Measurements from ENCODE around the gene FN1. TPM values are rescaled to one million over a fixed set of nuclear protein-coding genes. Genes with fewer than 3 reads are reported as not detected.

Gene FN1
- total RNA-seq, 1 experiment from 2014 or later: 11.1 TPM

GRCh38 chr2:215356948-215357461 is 78.9 kb downstream of the FN1 start:
- Histone ChIP-seq H3K27ac (ENCODE audit: low read depth, low read length) (no peak overlapping the region), H3K4me2 (ENCODE audit: low read length) (no peak overlapping the region), H3K27me3 (ENCODE audit: insufficient read depth, low read length) (no peaks in the 10 kb centered on the region), H2AFZ (ENCODE audit: low read depth, low read length, poor library complexity, severe bottlenecking) (no peak overlapping the region), H3K4me3 (replicated peaks in 1 of 2; ENCODE audit: low read depth in 1 of 2, low read length in 2 of 2) (no peak overlapping the region), H3K4me1 (ENCODE audit: control insufficient read depth in 1 of 2, insufficient read depth in 2 of 2, low read length in 2 of 2) (no peaks in the 10 kb centered on the region), H3K9me2 (ENCODE audit: insufficient read depth) (no peaks in the 10 kb centered on the region), H3K79me2 (ENCODE audit: insufficient read depth, low read length) (no peaks in the 10 kb centered on the region), H3K9me3 (ENCODE audit: control insufficient read depth in 1 of 2, insufficient read depth in 1 of 2, low read depth in 1 of 2, low read length in 2 of 2) (no peaks in the 10 kb centered on the region), H3K36me3 (ENCODE audit: control insufficient read depth in 1 of 2, insufficient read depth in 2 of 2, low read length in 2 of 2) (peaks cover 0 to 3% of the 10 kb centered on the region in 2 experiments; a peak in 2 of 4 replicates), H4K20me1 (ENCODE audit: insufficient read depth) (no peaks in the 10 kb centered on the region), H3K9ac (ENCODE audit: low read length) (no peak overlapping the region)
- CTCF ChIA-PET: no interaction called here
- intact Hi-C loops (cut with micrococcal nuclease): no loop called here
- DNase-seq (ENCODE audit: low read depth, low spot score) (no peak), ATAC-seq (no peak)
- no TSS peak for BruUV-seq (replicated peaks)
- POLR2A ChIA-PET: no interaction called here
- RAD21 ChIA-PET (ENCODE audit: low non-redundant PET in 1 of 2, low total read pairs in 2 of 2, uncharacterized antibody in 2 of 2, unreplicated experiment in 2 of 2): no interaction called here
- no peak for TF ChIP-seq CEBPB (IDR thresholded peaks at IDR 0.05; ENCODE audit: low read depth)
- TF ChIP-seq ZNF274 (IDR thresholded peaks at IDR 0.05; ENCODE audit: low read depth, low read length): no peak
- TF ChIP-seq EZH2 (IDR thresholded peaks at IDR 0.05): no peak
- TF ChIP-seq EZH2phosphoT487 (IDR thresholded peaks at IDR 0.05; ENCODE audit: borderline replicate concordance): no peak
- TF ChIP-seq ATF3 (IDR thresholded peaks at IDR 0.05): no peak
- no peak for TF ChIP-seq SRF (IDR thresholded peaks at IDR 0.05; ENCODE audit: low read depth)
- TF ChIP-seq EGR1 (IDR thresholded peaks at IDR 0.05; ENCODE audit: low read depth): no peak
- no peak for TF ChIP-seq CBX3 (IDR thresholded peaks at IDR 0.05; ENCODE audit: low read depth)

GRCh38 chr2:215356334-215356947 is 79.4 kb downstream of the FN1 start:
- no peak for TF ChIP-seq CBX3 (IDR thresholded peaks at IDR 0.05; ENCODE audit: low read depth)
- no peak for TF ChIP-seq EGR1 (IDR thresholded peaks at IDR 0.05; ENCODE audit: low read depth)
- no peak for TF ChIP-seq ZBTB33 (IDR thresholded peaks at IDR 0.05; ENCODE audit: extremely low read depth, insufficient replicate concordance, low read length)
- TF ChIP-seq TCF7L2 (IDR thresholded peaks at IDR 0.05; ENCODE audit: borderline replicate concordance, extremely low read depth, insufficient read depth, insufficient read length): no peak
- no peak for TF ChIP-seq EZH2 (IDR thresholded peaks at IDR 0.05)
- no peak for TF ChIP-seq SIN3A (IDR thresholded peaks at IDR 0.05; ENCODE audit: low read depth)
- TF ChIP-seq MAX (IDR thresholded peaks at IDR 0.05): no peak
- TF ChIP-seq RAD21 (IDR thresholded peaks at IDR 0.05; ENCODE audit: low read depth): no peak
- no peak for TF ChIP-seq FOSL1 (IDR thresholded peaks at IDR 0.05; ENCODE audit: low read depth)
- no peak for TF ChIP-seq ELF1 (IDR thresholded peaks at IDR 0.05; ENCODE audit: borderline replicate concordance, low read depth)
- no peak for TF ChIP-seq POLR2AphosphoS5 (IDR thresholded peaks at IDR 0.05; ENCODE audit: low read depth, low read length)
- no peak for TF ChIP-seq ZNF274 (IDR thresholded peaks at IDR 0.05; ENCODE audit: low read depth, low read length)

More at GRCh38 chr2:215356334-215356947, 79.4 kb downstream of the FN1 start:
- ATAC-seq: no peak
- H4K20me1 ChIP-seq (ENCODE audit: insufficient read depth): no peaks in the 10 kb centered on the region
- no peaks in the 10 kb centered on the region for H3K9me2 ChIP-seq (ENCODE audit: insufficient read depth)
- no peaks in the 10 kb centered on the region for H3K4me1 ChIP-seq (ENCODE audit: control insufficient read depth in 1 of 2, insufficient read depth in 2 of 2, low read length in 2 of 2)
- POLR2A ChIA-PET: no interaction called here
- no peak overlapping the region for H3K9ac ChIP-seq (ENCODE audit: low read length)
- no peak overlapping the region for H3K27ac ChIP-seq (ENCODE audit: low read depth, low read length)
- BruUV-seq (replicated peaks): no TSS peak
- no peaks in the 10 kb centered on the region for H3K9me3 ChIP-seq (ENCODE audit: control insufficient read depth in 1 of 2, insufficient read depth in 1 of 2, low read depth in 1 of 2, low read length in 2 of 2)
- no peak overlapping the region for H3K4me2 ChIP-seq (ENCODE audit: low read length)
- no peak overlapping the region for H3K4me3 ChIP-seq (replicated peaks in 1 of 2; ENCODE audit: low read depth in 1 of 2, low read length in 2 of 2)
- RAD21 ChIA-PET (ENCODE audit: low non-redundant PET in 1 of 2, low total read pairs in 2 of 2, uncharacterized antibody in 2 of 2, unreplicated experiment in 2 of 2): no interaction called here
- CTCF ChIA-PET: no interaction called here
- intact Hi-C loops (cut with micrococcal nuclease): no loop called here
- peaks cover 0 to 3% of the 10 kb centered on the region in 2 experiments; a peak in 2 of 4 replicates for H3K36me3 ChIP-seq (ENCODE audit: control insufficient read depth in 1 of 2, insufficient read depth in 2 of 2, low read length in 2 of 2)
- H2AFZ ChIP-seq (ENCODE audit: low read depth, low read length, poor library complexity, severe bottlenecking): no peak overlapping the region
- H3K27me3 ChIP-seq (ENCODE audit: insufficient read depth, low read length): no peaks in the 10 kb centered on the region
- no peaks in the 10 kb centered on the region for H3K79me2 ChIP-seq (ENCODE audit: insufficient read depth, low read length)
- DNase-seq (ENCODE audit: low read depth, low spot score): no peak
